Hindlimb muscle (tissue), 1 donor: ENCODE data around the gene MBD2. TPM values are rescaled to one million over a fixed set of nuclear protein-coding genes. Genes with fewer than 3 reads are reported as not detected.

Experiments used
- DNase-seq: peaks from one replicate; pipeline ENCODE4 v3.0.0-alpha.2; 2013
- polyA plus RNA-seq: library from polyadenylated mRNA; unstranded; fragments of 120-200 nt; gene quantifications from one replicate; pipeline ENCODE4 v1.2.1, GENCODE V29; 2013; ENCODE audit not compliant: insufficient read length

The MBD2 gene
- polyA plus RNA-seq, 1 donor: 38.9 TPM

DNA sequence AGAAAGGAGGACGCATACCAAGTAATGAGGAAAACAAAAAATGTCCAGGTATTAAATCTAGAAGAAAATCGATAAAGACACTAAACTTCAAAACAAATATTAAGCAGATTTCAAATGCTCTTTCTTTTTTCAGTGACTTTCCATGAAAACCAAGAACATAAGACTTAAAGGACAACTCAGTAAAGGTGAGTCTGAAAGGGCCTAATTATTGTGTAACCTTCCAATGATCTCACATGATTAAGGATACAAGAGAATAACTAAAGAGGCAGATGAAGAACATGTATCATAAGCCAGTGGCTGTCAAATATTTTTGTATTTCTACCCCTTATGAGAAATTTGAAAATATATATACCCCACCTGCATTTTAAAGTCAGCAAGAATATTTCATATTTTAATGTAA is 30.7 kb downstream of the MBD2 start:
- no peak for DNase-seq

DNA sequence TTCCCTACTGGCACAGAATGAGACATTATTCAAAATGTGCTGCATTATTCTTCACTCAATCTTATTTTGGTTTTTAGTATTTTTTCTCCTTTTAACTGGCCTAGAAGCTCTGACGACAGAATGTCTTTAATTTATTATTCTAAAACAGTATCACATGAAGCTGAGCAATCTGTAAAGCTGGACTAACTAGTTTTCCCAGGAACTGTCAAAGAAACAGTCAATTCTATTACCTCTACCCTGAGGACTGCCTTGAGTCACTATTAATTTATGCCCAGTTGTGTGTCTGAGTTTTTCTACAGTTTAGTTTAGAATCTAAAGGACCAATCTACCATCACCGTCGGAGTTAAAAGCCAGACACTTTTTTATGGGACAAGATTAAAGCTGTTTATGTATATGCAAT is 31.6 kb downstream of the MBD2 start:
- no peak for DNase-seq

DNA sequence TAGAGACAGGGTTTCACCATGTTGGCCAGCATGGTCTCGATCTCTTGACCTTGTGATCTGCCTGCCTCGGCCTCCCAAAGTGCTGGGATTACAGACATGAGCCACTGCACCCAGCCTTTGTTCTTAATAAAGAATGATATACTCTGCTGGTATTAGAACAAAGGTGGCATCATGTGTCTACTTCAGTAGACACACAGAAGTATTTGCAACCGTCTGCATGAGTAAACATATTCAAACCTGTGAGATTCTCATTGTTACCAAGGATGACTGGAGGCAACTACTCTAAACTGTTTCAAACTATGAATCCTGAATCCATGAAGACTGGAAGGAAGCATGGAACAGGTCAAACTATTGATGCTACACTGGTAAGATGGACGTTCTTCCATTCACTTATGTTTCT is 32.1 kb downstream of the MBD2 start:
- DNase-seq: no peak

DNA sequence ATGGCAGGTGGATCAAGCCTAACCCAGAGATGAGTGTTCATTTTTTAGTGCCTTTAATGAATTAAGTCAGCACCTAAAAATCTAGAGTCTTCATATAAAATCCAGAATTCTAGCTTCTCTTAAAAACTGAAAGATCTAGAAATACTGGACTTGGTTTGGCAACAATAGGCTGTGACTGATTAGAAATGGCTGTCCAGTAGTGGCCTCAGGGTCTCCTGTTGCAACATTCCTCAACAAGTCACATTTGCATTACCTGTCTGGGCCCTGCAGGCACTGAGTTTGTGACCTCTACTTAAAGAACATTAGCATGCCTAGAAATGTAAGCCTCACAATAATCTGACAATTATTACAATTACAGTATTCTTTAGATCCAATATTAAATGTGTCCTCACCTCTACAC is 33.1 kb downstream of the MBD2 start:
- DNase-seq: no peak

DNA sequence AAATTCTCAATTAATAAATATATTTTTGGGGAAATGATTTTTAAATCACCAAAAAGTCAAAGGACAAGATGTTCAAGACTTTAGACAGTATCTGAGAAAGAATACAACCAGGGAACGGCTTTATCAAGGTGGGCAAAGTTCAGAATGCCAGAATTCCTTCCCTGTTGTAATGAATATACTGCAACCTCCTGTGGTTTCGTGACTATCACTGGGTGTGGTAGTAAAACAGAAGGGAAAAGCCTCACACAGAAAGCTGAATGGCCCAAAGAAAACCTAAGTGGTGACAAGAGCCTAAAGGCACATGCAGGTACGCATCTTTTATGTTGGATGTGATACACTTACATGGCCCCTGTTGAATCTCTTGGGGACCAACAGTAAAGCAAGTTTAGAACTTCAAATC is 37.1 kb downstream of the MBD2 start:
- no peak for DNase-seq

DNA sequence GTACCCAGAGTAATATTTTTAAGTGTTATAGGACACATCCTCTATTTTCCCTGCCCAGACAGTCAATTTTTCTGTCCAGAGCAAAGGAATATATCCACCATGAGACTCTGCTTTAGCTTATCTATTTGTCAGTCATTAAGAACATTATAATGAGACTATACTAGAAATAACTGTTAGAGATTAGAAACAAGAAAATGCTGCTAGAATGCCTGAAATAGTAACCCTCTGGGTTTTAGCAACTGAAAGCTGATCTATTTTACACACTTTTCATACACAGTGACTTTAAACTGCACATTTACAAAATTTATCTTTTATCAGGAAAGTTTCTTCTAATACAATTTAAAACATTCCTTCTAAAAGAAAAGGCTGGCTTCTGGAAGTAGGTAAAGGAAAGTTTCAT is 39.6 kb downstream of the MBD2 start:
- DNase-seq: no peak

DNA sequence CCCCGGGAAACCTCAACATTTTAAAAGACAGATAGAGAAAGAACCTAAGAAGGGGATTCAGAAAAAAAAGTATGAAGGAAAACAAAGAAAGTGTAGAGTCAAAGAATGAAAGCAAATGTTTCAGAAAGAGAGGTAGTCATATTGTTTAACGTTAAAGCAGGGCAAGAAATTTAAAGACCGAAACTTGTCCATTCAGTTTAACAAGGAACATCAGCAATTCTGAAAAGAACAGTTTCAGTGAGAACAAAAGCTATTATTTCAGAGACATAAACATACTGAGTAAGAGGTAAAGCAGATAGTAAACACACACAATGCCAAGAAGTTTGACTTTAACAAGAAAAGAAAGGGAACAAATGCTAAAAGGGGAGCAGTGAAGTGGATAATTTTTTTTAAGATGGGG is 41.1 kb downstream of the MBD2 start:
- no peak for DNase-seq

DNA sequence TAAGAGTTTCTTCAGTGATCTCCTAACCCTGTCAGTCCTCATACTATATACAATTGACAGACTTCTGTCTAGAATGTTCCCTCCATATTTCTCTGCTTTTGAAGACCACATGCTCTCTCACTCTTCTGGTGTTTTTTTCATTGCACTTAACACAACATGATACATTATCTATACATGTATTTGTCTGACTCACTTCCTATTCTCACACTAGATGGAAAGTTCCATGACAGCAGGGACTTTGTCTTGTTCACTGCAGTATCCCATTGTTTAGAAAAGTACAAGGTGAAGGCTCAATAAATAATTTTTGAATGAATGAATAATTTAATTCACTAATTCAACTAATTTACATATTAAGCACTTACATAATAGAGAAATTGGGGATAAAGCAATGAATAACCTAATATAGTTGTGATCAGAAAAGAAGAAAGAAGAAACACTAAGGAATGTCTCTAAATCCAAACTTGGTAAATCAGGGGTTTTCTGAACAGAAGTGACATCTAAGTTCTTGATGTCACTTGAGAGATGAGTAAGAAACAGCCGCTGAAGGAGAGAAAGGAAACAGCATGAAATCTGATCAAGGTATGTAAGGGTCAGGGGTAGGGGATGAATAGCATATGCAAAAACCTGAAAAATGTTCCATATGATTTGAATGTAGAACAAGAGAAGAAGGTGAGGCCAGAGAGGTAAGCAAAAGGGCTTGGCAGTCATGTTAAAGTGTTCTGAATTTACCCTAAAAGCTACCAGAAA is 42.4 kb downstream of the MBD2 start:
- no peak for DNase-seq

DNA sequence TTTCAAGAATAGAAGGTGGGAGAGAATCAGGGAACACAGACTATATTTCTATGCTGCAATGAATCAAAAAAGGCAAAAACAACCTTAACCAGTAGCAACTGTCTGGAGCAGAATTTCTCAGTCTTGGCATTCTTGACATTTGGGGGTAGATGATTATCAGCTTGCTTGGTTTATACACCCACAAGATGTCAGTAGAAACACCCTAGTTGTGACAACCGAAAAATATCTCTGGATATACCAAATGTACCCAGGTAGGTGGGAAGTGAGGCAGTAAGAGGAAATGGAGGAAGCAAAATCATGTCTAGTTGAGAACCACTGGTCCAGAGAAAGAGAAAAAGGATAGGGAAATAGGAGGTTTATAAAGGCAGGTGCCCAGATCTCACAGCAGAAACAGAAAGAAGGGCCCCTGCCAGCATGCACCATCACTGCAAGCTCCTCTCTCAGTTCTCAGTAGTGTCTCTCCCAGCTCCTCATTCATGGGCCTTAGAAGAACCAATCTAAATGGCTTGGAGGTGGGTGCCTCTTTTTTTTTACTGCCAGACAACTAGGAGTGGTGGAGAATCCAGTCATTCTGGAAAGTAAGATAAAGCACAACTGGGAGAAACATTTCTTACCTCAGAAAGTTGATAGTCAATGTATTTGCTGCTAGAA is 50.4 kb downstream of the MBD2 start:
- no peak for DNase-seq

DNA sequence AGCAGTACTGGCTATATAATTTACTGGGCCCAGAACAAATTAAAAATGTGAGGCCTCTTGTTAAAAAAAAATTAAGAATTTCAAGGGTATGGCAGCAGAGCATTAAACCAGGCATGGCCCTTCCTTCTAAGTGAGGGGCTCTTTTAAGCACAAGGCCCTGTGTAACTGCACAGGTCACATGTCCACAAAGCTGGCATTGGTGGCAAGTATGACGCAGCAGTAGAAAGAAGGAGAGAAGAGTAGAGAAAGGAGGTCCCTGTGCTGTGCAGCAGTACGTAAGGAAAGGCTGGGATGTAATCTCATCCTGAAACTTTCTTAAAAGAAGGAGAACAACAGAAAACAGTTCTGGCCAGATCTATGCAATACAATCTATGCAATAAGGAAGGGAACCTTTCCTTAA is 51.2 kb downstream of the MBD2 start:
- DNase-seq: no peak

DNA sequence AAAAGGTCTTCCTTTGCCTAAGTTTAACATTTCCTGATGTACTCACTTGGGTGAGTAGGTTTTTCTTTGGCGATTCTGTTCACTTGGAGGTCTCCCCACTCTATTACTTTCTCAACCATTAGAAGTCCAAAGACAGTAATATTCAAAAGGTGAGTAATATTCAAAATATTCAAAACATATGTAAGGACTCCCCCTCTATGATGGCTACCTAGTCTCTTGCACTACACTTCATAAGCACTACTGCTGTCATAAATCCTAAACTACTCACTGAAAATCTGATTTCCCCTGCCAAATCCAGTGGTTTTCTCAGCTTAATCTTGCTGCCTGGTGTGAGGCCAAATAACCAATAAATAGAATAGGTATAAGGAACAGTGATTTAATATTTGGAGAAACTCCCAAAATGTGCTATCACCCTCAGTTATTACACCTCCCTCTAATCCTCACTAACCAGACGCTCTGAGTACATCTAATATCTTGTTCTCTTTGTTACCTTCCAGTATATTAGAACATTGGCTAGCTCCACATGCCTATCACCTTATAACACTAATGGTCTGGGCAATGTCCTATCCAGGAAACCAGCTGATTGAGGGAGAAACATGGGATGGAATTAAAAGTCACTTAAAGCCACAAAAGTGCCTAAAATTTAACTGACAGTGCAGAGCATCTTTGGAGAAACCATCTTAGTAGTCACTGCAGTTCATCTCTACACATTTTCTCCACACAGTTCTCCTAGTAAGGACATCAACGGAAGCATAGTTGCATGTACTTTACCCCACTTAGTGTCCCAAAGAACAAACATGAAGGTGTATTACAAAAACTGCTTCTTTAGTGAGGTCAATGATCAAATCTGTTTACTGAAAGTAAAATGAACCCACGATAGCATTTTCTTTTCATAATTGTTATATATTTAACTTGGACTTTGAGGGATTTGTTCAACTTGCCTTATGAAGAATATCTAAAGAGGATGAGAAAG is 54.8 kb downstream of the MBD2 start:
- no peak for DNase-seq

DNA sequence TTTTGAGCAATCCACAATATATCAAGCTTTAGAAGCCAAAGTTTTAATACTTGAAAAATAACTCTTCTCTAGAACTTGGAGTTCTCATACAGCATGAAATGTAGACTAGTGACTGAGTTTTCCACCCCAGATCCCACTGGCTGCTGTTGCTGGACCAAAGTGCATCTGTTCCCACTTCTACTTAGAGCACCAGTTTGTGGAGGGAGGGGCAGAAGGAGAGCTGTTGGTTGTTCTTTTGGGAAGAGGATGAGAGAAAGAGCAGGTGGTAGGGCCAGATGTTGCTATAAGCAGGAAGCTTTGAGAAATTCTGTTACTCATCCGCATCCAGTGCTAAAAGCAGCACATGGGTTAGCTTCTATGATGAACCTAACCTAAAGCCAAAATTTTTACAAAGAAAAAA is 59.0 kb downstream of the MBD2 start:
- DNase-seq: no peak

DNA sequence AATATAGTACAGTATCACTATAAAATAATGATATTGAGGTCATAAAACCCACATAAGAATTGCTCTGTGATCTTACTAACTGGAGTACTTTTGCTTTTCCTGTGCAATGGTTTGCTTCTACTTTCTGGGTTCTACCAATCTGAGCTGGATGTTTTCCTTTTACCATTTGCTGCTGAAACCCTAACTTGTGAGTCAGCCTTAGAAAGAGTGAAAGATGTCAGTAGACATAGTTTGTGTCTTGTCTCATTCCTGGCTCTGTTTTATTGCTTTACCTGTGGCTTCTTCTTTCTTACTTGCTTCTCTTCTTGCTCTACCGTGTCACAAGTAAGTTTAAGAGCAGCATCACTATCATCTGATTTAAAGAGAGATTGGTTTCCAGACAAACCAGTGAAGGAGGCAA is 61.0 kb downstream of the MBD2 start:
- no peak for DNase-seq

DNA sequence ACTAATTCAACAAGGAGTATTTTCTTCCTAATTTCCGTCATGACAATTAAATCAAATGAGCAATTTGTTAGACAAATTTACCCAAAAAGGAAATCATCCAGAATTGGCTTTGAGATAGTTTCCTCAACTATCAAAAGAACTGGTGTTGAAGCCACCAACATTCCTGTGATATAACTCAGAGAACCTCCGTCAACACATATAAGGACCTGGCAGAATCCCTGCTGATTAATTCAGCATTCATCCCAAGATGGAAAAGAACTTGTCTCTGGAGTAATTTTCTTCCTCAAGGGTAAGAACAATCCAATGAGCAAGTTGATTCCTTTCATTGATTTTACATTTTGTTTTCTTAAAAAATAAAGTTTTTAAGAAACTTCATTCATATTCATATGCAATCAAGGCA is 62.0 kb downstream of the MBD2 start:
- no peak for DNase-seq

DNA sequence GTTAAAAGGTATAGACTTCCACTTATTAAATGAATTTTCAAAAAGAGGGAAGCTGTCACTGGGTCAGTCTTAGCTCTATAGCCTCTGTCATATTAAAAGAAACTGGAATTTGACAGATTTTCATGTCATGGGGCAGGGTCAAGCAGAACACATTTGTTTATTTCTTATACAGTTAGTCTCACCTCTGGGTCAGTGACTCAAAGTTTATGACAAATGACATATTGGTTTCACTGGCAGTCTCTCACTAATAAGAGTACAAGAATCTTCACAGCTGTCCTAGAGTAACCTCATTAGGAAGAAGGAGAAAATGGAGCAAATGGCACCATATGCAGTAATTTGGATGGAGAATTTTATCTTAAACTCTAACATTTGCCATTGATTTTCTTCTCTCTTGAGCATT is 63.2 kb downstream of the MBD2 start:
- no peak for DNase-seq

DNA sequence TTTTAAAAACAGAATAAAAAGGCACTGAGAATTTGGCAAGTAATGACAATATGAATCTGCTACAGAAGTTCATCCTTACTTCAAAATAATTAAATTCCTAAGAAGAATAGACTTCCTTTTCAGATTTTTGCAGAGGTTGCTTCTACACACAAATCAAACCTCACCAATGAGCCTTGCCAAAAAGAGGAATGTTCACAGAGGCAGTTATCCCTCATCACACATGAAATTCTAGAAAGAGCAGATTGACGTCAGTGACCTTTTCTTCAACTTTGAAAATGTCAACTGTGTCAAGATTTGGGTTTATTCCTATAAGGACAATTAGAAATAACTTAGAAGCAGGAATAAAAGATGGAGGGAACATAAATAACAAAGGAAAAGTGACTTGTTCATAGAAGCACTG is 64.6 kb downstream of the MBD2 start:
- no peak for DNase-seq

DNA sequence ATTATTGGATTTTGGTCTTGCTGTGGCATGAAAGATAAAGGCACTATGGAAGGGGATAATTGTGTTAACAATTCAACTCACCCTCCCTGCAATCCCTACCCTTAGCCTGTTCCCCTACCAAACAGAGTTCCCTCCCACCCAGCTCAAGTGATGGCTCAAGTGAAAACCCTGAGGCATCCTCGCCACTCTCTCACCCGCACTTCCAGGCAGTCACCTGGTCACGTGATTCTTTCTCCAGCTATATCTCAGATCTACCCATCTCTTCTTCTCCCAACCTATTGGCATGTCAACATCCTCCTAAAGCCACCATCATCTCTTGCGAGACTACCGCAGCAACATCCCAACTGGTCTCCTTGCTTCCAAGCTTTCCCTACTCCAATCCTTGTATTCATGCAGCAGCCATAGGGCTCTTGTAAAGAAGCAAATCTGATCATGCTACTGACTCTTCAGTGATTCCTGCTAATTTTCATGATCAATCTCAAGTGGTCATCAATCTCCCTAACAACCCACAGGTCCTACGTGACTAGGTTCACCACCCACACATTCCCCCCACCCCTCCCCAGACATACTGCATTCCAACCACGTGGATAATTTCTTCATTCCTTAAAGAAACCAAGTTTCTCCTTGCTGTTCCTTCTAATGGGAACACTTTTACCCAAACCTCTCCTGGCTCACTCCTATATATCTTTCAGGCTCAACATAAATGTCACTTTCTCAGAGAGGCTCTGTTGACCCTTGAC is 66.7 kb downstream of the MBD2 start:
- DNase-seq: no peak

DNA sequence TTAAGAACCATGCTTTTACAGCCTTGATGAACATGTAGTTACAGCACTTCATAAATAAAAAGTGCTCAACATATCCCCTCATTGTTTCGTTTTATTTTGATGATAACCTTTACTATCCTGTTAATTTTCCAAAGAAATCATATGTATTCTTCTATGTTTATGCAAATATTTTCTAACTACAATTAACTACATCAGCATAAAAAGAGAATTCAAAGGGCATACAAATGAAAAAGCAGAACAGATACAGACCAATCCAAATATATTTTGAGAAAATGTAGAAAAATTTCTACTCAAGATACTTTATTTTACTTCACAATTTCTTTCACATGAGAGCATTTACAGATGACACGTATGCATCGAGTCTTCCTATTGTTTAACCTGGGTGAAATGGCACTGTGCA is 69.1 kb downstream of the MBD2 start:
- no peak for DNase-seq

DNA sequence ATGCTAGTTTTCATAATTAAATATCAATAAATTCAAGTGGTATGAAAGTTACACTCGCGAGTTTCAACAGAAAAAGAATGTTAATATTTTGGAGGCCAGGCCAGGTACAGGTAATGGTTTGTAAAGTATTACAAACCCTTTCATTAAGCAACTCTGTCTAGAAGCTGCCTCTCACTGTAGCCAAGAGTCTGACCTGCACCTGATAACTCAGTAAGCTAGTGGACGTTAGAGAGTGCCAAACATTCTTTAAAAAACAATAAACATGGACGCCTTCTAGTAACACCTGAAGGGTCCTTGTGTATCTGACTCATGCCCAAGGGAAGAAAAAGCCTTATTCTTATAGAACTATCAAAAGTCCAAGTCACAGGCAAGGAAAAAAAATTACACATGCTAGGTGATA is 70.2 kb downstream of the MBD2 start:
- no peak for DNase-seq

DNA sequence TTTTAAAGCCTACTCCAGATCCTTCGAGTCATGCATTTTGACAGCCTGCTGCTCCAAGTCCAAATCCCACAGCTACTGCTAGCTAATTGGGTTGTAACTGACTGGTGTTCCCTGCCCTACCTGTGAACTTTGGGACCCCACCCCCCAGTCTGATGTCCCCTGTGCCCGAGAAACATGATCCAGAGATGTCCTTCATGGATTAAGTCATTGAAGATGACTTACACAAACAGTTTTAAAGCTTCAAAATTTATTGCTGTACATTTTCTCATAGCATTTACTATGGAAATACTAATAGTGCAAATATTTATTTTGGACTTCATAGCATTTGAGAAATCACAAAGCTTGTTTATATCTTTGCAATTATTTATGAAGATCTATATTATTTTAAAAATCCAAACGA is 73.1 kb downstream of the MBD2 start:
- no peak for DNase-seq

DNA sequence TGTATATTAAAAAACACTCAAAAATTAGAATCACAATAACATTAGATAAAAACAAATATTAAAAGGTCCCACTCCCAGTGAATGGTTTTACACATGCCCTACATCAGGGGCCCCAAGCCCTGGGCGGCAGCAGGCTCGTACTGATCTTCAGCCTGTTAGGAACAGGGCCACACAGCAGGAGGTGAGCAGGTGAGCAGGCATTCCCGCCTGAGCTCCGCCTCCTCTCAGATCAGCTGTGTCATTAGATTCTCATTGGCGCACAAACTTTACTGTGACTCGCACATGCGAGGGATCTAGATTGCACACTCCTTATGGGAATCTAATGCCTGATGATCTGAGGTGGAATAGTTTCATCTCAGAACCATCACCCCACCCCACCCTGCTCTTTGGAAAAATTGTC is 74.2 kb downstream of the MBD2 start:
- no peak for DNase-seq

DNA sequence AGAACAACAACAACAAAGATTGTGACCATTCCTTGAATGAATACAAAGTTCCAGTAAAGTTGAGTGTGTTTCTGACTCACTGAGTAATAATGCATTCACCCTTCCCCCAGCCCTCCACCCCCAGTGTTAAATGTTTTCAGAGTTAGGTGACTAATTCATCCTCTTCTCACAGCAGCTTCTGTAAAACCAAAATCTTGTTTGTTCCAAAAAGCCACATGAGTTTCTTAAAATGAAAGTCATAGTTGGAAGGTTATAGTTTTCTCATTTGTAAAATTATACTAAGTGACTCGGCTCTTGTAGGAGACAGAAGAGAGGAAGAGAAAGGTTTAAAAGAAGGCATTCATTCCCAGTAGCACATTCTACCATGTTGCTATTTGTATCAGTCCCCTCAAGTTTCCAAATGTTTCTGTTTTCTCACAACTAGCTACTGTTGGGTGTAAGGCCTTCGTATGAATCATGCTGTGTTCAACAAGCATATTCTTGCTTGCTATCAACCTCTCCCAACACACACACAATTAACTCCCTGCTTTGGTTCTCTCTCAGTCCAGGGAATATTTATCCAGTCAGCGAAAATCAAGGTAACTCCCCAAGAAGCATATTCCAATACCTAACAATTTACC is 75.3 kb downstream of the MBD2 start:
- DNase-seq: no peak
